HG02588 (cell line): Measurements from ENCODE around the gene ZBTB46.
"Not testable (repeated sequence)": the region's sequence is repeated elsewhere in the genome, so short reads cannot be mapped to it uniquely, and the experiment has no call there.

ENCODE experiments used
- ATAC-seq: cut with Tn5 transposase; IDR thresholded peaks from one replicate; pipeline ENCODE4 v1.9.1; 2021; ENCODE audit warnings: mild to moderate bottlenecking, moderate library complexity; ENCODE audit not compliant: unreplicated experiment

ZBTB46 gene

DNA sequence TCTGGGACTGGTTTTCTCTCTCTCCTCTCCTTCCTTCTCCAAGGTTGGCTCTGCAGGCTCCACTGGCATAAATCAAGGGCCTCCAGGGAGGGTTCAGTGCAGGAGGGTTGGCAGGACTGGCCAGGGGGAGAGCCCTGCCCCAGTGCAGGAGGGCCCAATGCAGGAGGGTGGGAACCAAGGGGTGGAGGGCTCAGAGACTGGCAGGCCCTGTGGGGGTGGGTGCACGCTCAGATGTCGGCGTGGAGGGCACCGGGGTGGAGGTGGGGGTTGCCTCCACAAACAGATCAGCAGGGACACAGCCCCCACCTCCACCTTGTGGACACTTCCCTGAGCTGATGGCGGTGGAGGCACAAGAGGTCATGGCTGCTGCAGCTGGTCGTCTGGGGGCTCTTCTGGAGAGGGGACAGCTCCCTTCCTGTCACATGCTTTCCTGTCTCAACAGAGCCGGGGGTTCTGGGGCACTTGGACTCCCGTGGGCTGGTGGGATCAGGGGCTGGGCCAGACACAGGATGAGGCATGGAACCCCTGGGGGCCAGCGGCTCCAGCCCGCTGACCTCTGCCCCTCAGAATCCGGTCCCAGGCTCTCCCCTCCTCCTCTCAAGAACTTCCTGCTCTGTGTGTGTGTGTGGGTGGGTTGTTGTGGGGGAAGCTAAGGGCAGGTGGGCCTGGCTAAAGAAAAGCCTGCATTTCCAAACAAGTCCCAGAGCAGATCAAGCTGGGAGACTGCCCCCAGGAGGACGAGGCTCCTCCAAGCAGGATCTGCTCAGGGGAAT is 27.5 kb upstream of the ZBTB46 start:
- no peak for ATAC-seq

DNA sequence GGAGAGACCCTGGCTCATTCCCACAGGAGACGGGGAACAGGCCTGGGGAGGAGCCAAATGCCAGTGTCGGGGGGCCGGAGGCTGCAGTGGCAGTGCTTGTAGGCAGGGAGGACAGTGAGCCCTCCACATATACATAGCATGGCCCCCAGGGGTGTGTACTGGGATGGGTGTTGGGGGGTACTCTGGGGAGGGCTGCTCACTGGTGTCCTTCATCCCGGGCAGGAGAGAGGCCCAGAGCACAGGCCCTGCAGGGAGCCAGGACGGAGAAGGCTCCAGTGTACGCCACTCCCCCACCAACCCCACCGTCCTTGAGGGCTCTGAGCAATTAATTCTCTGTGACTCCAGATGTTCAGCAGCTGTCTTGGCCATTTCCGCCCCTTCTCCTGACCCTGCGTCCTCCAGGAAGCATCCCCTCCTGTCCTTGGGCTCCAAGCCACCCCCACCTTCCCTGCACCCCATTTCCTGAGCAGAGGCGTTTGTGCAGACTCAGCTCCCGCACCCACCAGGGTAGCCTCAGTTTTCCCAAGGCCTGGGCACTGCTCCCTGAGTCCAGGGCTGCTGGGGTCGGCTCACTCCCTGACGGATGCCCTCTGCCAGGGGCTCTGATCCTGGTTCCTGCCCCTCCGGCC is 26.8 kb upstream of the ZBTB46 start:
- no peak for ATAC-seq

DNA sequence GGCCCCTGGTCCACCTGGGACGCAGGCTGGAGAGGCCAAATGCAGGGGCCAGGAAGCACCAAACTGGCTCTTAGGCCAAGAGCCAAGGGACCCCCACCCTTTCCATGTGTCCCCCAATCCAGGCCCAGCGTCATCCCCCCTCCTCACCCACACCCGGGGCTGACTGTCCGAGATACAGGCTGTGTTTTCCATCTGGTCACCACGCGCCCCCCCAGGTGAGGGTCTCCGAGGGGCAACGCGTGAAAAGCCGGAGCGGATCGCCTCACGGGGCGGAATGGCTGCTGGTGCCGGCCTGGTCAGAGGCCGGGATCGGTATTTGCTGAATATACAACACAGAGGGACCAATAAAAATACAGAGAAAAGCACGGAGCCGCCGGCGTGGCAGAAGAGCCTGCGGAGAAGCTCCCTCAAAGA is 25.0 kb upstream of the ZBTB46 start:
- ATAC-seq: no peak

GRCh38 chr20:63855363-63856097 is 24.5 kb upstream of the ZBTB46 start:
- ATAC-seq: no peak

GRCh38 chr20:63854766-63855362 is 23.8 kb upstream of the ZBTB46 start:
- no peak for ATAC-seq

- ATAC-seq: no peak
These were observed 23.2 kb upstream of the ZBTB46 start for GRCh38 chr20:63854069-63854765.

DNA sequence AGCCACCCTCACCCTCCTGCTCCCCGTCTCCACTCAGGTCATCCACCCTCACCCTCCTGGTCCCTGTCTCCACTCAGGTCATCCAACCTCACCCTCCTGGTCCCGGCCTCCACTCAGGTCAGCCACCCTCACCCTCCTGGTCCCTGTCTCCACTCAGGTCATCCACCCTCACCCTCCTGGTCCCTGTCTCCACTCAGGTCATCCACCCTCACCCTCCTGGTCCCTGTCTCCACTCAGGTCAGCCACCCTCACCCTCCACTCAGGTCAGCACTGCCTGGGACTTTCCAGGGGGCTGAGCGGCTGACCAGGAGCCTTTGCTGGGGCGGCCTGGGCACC is 22.6 kb upstream of the ZBTB46 start:
- not testable (repeated sequence) for ATAC-seq

- ATAC-seq: not testable (repeated sequence)
These were observed 20.5 kb upstream of the ZBTB46 start for GRCh38 chr20:63851548-63851943.

DNA sequence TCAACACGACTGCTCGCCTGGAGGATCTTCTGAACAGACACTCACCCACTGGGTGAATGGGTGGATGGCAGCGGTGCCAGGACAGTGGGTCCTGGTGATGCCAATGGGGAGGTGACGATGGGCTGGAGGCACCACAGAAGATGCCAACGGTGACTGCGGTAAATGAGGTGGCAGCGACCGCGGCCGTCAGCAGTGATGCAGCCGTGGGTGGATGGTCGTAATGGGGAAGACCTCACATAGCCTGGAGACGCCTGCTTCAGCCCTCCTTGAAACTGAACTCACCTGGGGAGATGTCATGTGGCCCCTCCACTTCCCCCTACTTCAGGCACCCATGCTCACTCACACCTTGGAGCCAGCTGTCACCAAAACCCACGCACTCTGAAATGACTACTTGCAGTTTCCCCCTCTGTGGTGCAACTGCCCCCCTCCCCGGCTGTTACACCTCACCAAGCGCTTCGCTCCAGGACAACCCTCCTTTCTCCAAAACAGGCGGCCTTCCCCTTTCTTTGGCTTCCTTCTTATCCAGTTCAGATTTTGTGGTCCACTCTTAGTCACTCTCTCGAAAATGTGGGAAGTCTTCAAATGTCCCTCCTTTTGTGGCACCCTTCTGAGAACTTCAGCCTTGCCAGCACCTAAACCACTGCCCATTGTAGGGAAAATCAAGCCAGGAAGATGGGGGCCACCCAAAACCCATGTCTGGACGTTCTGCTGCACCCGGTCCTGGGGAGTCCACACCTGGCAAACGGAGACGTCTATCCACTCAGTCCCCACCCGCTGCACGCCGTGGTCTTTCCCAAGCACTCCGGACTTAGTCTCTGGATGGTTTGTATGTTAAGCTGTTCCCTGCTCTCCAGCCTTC is 19.9 kb upstream of the ZBTB46 start:
- ATAC-seq: peak; percentile 73

GRCh38 chr20:63848003-63848911 is 17.2 kb upstream of the ZBTB46 start:
- ATAC-seq: no peak

- no peak for ATAC-seq
These were observed 16.4 kb upstream of the ZBTB46 start for GRCh38 chr20:63847237-63848002.

DNA sequence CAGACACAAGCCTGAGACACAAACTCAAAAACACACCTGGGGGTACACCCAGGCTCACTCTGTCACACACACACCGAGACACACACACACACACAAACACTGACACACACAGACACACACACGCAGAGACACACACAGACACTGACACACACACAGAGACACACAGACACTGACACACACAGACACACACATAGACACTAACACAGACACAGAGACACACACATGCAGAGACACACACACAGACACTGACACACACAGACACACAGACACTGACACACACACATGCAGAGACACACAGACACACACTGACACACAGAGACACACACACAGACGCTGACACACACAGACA is 15.8 kb upstream of the ZBTB46 start:
- ATAC-seq: no peak

DNA sequence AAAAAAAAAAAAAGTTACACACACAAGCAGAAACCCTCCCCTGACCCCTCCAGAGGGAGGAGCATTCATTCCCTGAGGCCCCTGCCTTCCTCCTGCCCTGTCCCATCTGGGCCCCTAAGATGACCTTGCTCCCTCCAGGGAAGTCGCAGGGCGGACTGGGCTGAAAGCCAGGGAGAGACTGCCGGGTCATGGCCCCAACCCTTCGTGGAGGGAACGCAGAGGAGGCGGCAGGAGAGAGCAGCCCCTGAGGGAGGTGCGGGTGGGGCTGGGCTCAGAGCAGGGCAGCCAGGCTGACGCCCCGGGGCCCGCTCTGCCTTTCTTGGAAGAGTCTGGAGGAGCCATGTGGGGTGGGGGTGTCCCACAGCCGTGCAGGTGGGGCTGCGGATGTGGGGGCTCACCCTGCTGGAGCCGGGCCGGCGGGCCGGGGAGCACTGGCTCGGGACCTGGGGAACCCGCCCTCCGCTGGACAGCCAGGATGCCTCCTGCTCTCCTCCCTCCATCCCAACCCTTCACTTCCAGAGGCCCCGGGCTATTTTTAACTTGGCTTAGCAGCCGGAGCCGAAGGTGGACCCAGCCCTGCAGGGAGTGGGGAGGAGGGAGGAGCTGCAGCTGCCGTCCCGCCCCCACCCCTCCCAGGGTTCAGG is 15.2 kb upstream of the ZBTB46 start:
- ATAC-seq: no peak

DNA sequence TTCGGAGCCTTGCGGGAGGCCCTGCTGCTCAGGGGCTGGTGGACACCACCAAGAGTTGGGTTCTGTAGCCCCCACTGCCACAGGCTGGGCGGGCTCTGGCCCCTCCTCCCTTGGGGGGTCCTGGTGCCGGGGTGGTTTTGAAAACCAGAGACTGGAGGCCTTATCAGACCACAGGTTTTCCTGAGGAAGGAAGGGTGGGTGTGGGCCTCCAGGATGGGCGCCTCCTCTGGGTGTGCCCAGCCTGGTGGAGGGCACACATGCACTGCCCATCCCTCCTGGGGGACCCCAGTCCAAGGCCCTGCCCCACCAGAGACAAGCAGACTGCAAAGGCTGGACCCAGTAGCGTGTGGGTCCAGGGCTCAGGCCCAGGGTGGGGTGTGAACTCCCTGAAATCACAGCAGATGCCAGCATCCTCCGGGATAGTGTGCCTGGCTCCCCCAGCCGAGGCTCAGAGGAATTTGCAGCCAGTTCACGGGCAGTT is 13.5 kb upstream of the ZBTB46 start:
- ATAC-seq: no peak

GRCh38 chr20:63843778-63844177 is 12.7 kb upstream of the ZBTB46 start:
- ATAC-seq: no peak

DNA sequence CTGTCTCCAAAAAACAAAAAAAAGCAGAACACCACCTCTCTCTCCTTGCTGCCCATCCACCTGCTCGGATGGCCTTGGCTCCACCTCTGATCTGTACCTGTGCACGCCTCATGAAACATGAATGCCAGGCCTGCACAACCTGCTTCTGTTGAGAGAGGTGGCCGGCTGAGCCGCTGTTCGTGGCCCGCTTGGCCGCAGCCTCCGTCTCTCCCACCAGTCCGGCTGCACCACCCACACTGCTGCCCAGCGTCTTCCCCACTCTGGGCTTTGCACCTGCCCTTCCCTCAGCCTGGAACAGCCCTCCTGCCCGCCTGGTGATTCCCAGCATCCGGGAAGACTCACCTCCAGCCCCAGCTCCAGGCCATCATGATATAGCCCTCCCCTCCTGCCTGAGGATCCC is 12.2 kb upstream of the ZBTB46 start:
- no peak for ATAC-seq

DNA sequence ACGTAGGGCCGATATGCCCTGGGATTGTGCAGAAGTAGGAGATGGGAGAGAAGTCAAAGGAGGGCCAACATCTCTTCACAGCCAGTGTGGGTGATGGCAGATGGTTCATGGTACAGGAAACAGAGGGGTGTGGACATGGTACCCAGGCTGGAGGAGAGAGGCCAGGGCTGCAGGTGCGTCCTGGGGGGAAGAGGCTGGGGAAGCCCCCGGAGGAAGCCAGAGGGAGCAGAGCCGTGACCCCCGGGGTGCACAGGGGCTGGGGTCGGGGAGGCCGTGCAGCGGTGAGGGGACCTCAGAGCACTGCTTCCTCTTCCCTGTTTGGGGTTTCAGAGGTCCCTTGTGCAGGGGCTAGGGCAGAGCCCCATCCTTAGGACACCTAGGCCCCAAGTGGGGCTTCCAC is 11.2 kb upstream of the ZBTB46 start:
- ATAC-seq: no peak

- ATAC-seq: no peak
These were observed 9.4 kb upstream of the ZBTB46 start for GRCh38 chr20:63840405-63840828.
